Body of pancreas (tissue), 4 donors: Measurements from ENCODE around the gene RNF13. TPM values are rescaled to one million over a fixed set of nuclear protein-coding genes. Genes with fewer than 3 reads are reported as not detected.
"Not testable (repeated sequence)": the region's sequence is repeated elsewhere in the genome, so short reads cannot be mapped to it uniquely, and the experiment has no call there.

Experiments used
- ATAC-seq: fragments of 150-250 bp; one replicate; pipeline ENCODE4 v1.9.1; 2016
- DNase-seq, 4 donors: peaks; one replicate each; pipeline ENCODE4 v3.0.0-alpha.2; 2019
- H3K27ac ChIP-seq, 4 donors: fragments of 200-600 bp; sonication (generic); 1 replicate in 3 of 4; 2 replicates in 1 of 4; pipeline versions ENCODE4 v1.5.1 to v1.6.1; 2016 to 2019; ENCODE audit warnings: mild to moderate bottlenecking in 1 of 4, mixed read lengths in 1 of 4, moderate library complexity in 1 of 4
- H3K27me3 ChIP-seq, 2 donors: fragments of 200-600 bp; sonication (generic); one replicate each; pipeline ENCODE4 v1.6.0; 2016; ENCODE audit warnings: mild to moderate bottlenecking in 1 of 2
- H3K36me3 ChIP-seq, 2 donors: fragments of 200-600 bp; sonication (generic); replicated peaks in 1 of 2; 2 replicates each; pipeline ENCODE4 v1.5.1; 2016; ENCODE audit warnings: low read depth in 2 of 2; ENCODE audit not compliant: insufficient read depth in 1 of 2
- H3K4me1 ChIP-seq: fragments of 200-600 bp; sonication (generic); one replicate; pipeline ENCODE4 v1.6.0; 2016
- H3K4me3 ChIP-seq, 2 donors: fragments of 200-600 bp; sonication (generic); 1 replicate in 1 of 2; 2 replicates in 1 of 2; pipeline ENCODE4 v1.5.1; 2016 to 2019
- H3K9me3 ChIP-seq, 3 donors: fragments of 200-600 bp; sonication (generic); 1 replicate in 2 of 3; 2 replicates in 1 of 3; pipeline ENCODE4 v1.5.1; 2016
- POLR2A ChIP-seq, 3 donors: fragments of 450-650 bp; IDR thresholded peaks; one replicate each; pipeline ENCODE4 v1.6.1; 2016; ENCODE audit warnings: antibody characterized with exemption in 3 of 3, mild to moderate bottlenecking in 2 of 3
- WGBS, 2 donors: methylation state at CpG; one replicate each; pipeline ENCODE4 v1.1.5; 2017; 5-methylcytosine and 5-hydroxymethylcytosine counted together
- intact Hi-C: fragments of 100-400 bp; cut with DNase I; formaldehyde crosslinking; loops from one replicate; pipeline ENCODE4 v1.15.1; 2023
- total RNA-seq, 2 donors: library from RNA; depleted of rRNA; stranded (reverse); fragments of >200 nt; gene quantifications; one replicate each; pipeline ENCODE4 v1.1.0, GENCODE V29; 2016
- TF ChIP-seq, protein P1 (sequence below), 7 experiments: fragments of 450-650 bp in 4 of 7; fragments of 200-600 bp in 3 of 7; sonication (generic) in 3 of 7; IDR thresholded peaks; one replicate each; pipeline ENCODE4 v1.5.1; 2016 to 2019; ENCODE audit warnings: antibody characterized with exemption in 7 of 7

RNF13 gene
- total RNA-seq, 2 donors from 2014 or later = 26.4 to 52.4 TPM

DNA sequence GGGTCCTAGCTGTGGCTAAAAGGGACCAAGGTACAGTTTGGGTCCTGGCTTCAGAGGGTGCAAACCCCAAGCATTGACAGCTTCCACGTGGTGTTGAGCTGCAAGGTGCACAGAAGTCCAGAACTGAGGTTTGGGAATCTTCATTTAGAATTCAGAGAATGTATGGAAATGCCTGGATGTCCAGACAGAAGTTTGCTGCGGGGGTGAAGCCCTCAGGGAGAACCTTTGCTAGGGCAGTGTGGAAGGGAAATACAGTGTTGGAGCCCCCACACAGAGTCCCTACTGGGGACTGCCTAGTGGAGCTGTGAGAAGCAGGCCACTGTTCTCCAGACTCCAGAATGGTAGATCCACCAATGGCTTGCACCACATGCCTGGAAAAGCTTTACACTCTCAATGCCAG, 17.9 kb downstream of the RNF13 start:
- Histone ChIP-seq H3K9me3 (peaks cover 0 to 25% (median 0%) of the 10 kb centered on the region in 3 donors), H3K36me3 (no peaks in the 10 kb centered on the region), H3K4me1 (no peaks in the 10 kb centered on the region), H3K4me3 (no peak overlapping the region), H3K27me3 (no peaks in the 10 kb centered on the region), H3K27ac (no peak overlapping the region)
- TF ChIP-seq POLR2A (IDR thresholded peaks at IDR 0.05) = no peak
- TF ChIP-seq, protein P1, sequence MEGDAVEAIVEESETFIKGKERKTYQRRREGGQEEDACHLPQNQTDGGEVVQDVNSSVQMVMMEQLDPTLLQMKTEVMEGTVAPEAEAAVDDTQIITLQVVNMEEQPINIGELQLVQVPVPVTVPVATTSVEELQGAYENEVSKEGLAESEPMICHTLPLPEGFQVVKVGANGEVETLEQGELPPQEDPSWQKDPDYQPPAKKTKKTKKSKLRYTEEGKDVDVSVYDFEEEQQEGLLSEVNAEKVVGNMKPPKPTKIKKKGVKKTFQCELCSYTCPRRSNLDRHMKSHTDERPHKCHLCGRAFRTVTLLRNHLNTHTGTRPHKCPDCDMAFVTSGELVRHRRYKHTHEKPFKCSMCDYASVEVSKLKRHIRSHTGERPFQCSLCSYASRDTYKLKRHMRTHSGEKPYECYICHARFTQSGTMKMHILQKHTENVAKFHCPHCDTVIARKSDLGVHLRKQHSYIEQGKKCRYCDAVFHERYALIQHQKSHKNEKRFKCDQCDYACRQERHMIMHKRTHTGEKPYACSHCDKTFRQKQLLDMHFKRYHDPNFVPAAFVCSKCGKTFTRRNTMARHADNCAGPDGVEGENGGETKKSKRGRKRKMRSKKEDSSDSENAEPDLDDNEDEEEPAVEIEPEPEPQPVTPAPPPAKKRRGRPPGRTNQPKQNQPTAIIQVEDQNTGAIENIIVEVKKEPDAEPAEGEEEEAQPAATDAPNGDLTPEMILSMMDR (IDR thresholded peaks at IDR 0.05) = no peak
- intact Hi-C loops = no loop called here
- ATAC-seq (no peak), DNase-seq (no peak)
- 91 to 92% methylated on average over 2 of the region's 2 CpGs for WGBS, 2 donors

DNA sequence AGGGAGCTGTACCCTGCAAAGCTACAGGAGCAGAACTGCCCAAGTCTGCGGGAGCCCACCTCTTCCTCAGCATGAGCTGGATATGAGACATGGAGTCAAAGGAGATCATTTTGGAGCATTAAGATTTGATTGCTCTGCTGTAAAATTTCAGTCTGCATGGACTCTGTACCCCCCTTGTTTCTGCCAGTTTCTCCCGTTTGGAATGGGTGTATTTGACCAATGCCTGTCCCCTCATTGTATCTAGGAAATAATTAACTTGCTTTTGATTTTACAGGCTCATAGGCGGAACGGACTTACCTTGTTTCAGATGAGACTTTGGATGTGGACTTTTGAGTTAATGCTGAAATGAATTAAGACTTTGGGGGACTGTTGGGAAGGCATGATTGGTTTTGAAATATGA, 18.3 kb downstream of the RNF13 start:
- WGBS, 2 donors = 93 to 99% methylated on average over 3 to 4 of the region's 4 CpGs
- ATAC-seq = no peak
- intact Hi-C loops = no loop called here
- Histone ChIP-seq H3K4me3 (no peak overlapping the region), H3K27me3 (no peaks in the 10 kb centered on the region), H3K36me3 (no peaks in the 10 kb centered on the region), H3K27ac (no peak overlapping the region), H3K4me1 (no peaks in the 10 kb centered on the region), H3K9me3 (peaks cover 0 to 25% (median 0%) of the 10 kb centered on the region in 3 donors)
- no peak for TF ChIP-seq POLR2A (IDR thresholded peaks at IDR 0.05)
- TF ChIP-seq, protein P1 (IDR thresholded peaks at IDR 0.05) = no peak
- no peak for DNase-seq

DNA sequence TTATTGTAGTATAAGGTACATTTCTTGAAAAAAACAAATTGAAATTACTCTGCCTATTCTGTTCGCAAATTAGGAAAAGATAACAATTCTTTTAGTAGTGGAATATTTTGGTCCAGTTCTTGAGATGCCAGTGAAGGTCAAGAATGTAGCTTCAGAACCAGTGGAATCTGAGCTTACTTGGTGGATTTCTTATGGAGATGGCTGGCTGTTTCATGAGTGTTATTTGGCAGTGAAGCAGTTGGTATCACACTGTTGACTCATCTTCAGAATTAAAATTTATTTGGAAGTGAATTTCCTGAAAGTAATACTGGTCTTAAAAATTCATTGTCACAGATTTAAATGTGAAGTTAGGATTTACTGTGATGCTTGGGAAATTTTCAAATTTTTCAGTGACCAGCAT, 19.1 kb downstream of the RNF13 start:
- H3K4me3 ChIP-seq = no peak overlapping the region

DNA sequence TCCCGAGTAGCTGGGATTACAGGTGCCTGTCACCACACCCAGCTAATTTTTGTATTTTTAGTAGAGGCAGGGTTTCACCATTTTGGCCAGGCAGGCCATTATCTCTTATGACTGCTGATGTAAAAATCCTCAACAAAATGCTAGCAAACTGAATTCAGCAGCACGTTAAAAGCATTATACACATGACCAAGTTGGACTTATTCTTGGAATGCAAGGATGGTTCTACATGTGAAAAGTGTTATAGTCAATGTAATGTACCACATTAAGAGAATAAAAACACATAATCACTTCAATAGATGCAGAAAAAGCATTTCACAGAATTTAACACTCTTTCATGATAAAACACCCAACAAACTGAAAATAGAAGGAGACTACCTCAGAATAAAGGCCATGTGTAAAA, 20.2 kb downstream of the RNF13 start:
- H3K4me1 ChIP-seq = no peaks in the 10 kb centered on the region
- H3K4me3 ChIP-seq = no peak overlapping the region
- H3K9me3 ChIP-seq = peaks cover 0 to 28% (median 0%) of the 10 kb centered on the region in 3 donors
- H3K27me3 ChIP-seq = no peaks in the 10 kb centered on the region
- intact Hi-C loops = no loop called here
- DNase-seq = no peak
- no peak for ATAC-seq
- TF ChIP-seq, protein P1 (IDR thresholded peaks at IDR 0.05) = no peak
- WGBS, 2 donors = 92 to 98% methylated on average over 2 of the region's 2 CpGs
- H3K36me3 ChIP-seq = no peaks in the 10 kb centered on the region
- no peak overlapping the region for H3K27ac ChIP-seq

More for the DNA sequence above, 19.1 kb downstream of the RNF13 start:
- WGBS, 2 donors = 96 to 98% methylated on average over 1 of the region's 1 CpG
- Histone ChIP-seq H3K27me3 (no peaks in the 10 kb centered on the region), H3K9me3 (peaks cover 0 to 25% (median 0%) of the 10 kb centered on the region in 3 donors), H3K27ac (no peak overlapping the region), H3K4me1 (no peaks in the 10 kb centered on the region), H3K36me3 (no peaks in the 10 kb centered on the region)
- intact Hi-C loops = no loop called here
- ATAC-seq = no peak
- TF ChIP-seq POLR2A (IDR thresholded peaks at IDR 0.05) = no peak
- TF ChIP-seq, protein P1 (IDR thresholded peaks at IDR 0.05) = no peak
- no peak for DNase-seq

DNA sequence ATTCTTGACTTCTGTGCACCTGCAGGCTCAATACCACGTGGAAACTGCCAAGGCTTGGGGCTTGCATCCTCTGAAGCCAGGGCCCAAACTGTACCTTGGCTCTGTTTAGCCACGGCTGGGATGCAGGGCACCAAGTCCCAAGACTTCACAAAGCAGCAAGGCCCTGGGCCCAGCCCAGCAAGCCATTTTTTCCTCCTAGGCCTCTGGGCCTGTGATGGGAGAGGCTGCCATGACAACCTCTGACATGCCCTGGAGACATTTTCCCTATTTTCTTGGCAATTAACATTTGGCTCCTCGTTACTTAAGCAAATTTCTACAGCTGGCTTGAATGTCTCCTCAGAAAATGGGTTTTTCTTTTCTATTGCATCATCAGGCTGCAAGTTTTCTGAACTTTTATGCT, 25.5 kb downstream of the RNF13 start:
- intact Hi-C loops, ATAC-seq: not testable (repeated sequence)
- 93 to 94% methylated on average over 2 to 3 of the region's 3 CpGs for WGBS, 2 donors

DNA sequence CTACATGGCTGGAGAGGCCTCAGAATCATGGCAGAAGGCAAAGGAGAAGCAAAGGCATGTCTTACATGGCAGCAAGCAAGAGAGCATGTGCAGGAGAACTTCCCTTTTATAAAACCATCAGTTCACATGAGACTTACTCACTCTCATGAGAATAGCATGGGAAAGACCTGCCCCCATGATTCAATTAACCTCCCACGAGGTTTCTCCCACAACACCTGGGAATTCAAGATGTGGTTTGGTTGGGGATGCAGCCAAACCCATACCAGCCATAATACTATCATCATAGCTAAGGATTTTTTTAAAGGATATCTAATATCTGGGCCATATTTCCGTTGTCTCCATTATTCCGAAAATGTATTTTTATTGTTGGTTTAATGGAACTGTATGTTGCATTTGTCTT, 26.5 kb downstream of the RNF13 start:
- intact Hi-C loops, H3K4me3 ChIP-seq, H3K27me3 ChIP-seq, H3K4me1 ChIP-seq, H3K27ac ChIP-seq, DNase-seq, H3K36me3 ChIP-seq, ATAC-seq: not testable (repeated sequence)
- WGBS, 2 donors = 94 to 96% methylated on average over 3 of the region's 3 CpGs
- peaks cover 0 to 12% (median 0%) of the 10 kb centered on the region in 3 donors for H3K9me3 ChIP-seq

More for the DNA sequence above, 25.5 kb downstream of the RNF13 start:
- H3K4me1 ChIP-seq, H3K4me3 ChIP-seq, H3K36me3 ChIP-seq, H3K27me3 ChIP-seq, H3K27ac ChIP-seq, DNase-seq: not testable (repeated sequence)
- H3K9me3 ChIP-seq = peaks cover 0 to 18% (median 0%) of the 10 kb centered on the region in 3 donors
